GM20000 (cell line): ENCODE measurements around the gene SLC24A5.

Source experiments
- DNase-seq: peaks from one replicate; pipeline ENCODE4 v3.0.0; 2012; ENCODE audit warnings: low spot score
- CTCF ChIP-seq: IDR thresholded peaks from 2 replicates; pipeline ENCODE4 v1.5.1; 2012; ENCODE audit warnings: mild to moderate bottlenecking, control low read depth; ENCODE audit errors: extremely low read depth, missing control alignments

SLC24A5 gene

GRCh38 chr15:48132874-48133273, 12.1 kb downstream of the SLC24A5 start:
- TF ChIP-seq CTCF: no peak
- DNase-seq: no peak

GRCh38 chr15:48143856-48144255, 23.1 kb downstream of the SLC24A5 start:
- no peak for DNase-seq

GRCh38 chr15:48144889-48145288, 24.1 kb downstream of the SLC24A5 start:
- TF ChIP-seq CTCF: no peak
- peak; percentile 6 for DNase-seq

More at GRCh38 chr15:48143856-48144255, 23.1 kb downstream of the SLC24A5 start:
- TF ChIP-seq CTCF: no peak

- no peak for TF ChIP-seq CTCF
- DNase-seq: no peak
Measured at GRCh38 chr15:48145923-48146322, 25.1 kb downstream of the SLC24A5 start.

GRCh38 chr15:48147358-48147757, 26.6 kb downstream of the SLC24A5 start:
- DNase-seq: no peak
- TF ChIP-seq CTCF: no peak

- no peak for DNase-seq
- no peak for TF ChIP-seq CTCF
Measured at GRCh38 chr15:48149858-48150257, 29.1 kb downstream of the SLC24A5 start.

GRCh38 chr15:48153526-48153925, 32.7 kb downstream of the SLC24A5 start:
- TF ChIP-seq CTCF: no peak
- no peak for DNase-seq
